SJCRH30 (cell line): ENCODE results near the gene APBB1IP. TPM values are rescaled to one million over a fixed set of nuclear protein-coding genes. Genes with fewer than 3 reads are reported as not detected.
"Not testable (repeated sequence)": the region's sequence is repeated elsewhere in the genome, so short reads cannot be mapped to it uniquely, and the experiment has no call there.

Experiments used
- DNase-seq, 2 experiments: peaks; one replicate each; pipeline ENCODE4 v3.0.0-alpha.2; 2015 to 2020
- H3K27ac ChIP-seq: fragments of 250-450 bp; sonication (Bioruptor Pico); 2 replicates; pipeline ENCODE4 v1.5.1; 2020; ENCODE audit warnings: mild to moderate bottlenecking, moderate library complexity
- H3K27me3 ChIP-seq: fragments of 250-450 bp; sonication (Bioruptor Pico); 2 replicates; pipeline ENCODE4 v1.5.1; 2020; ENCODE audit warnings: mild to moderate bottlenecking, moderate library complexity
- H3K36me3 ChIP-seq: fragments of 250-450 bp; sonication (Bioruptor Pico); 2 replicates; pipeline ENCODE4 v1.5.1; 2020; ENCODE audit warnings: mild to moderate bottlenecking, moderate library complexity
- H3K4me1 ChIP-seq: fragments of 250-450 bp; sonication (Bioruptor Pico); 2 replicates; pipeline ENCODE4 v1.5.1; 2020; ENCODE audit warnings: mild to moderate bottlenecking, moderate library complexity
- H3K4me3 ChIP-seq: fragments of 250-450 bp; sonication (Bioruptor Pico); 2 replicates; pipeline ENCODE4 v1.5.1; 2020; ENCODE audit warnings: mild to moderate bottlenecking, moderate library complexity
- H3K9me3 ChIP-seq: fragments of 250-450 bp; sonication (Bioruptor Pico); replicated peaks from 2 replicates; pipeline ENCODE4 v1.5.1; 2020; ENCODE audit warnings: mild to moderate bottlenecking, moderate library complexity
- total RNA-seq: library from RNA; depleted of rRNA; stranded (reverse); fragments of >200 nt; shearing (Covaris generic); gene quantifications from 2 replicates; pipeline ENCODE4 v1.2.3, GENCODE V29; 2014

APBB1IP gene
- total RNA-seq, 1 experiment from 2014 or later = not detected

GRCh38 chr10:26499426-26499825 is 61.3 kb downstream of the APBB1IP start:
- no peak overlapping the region for H3K27ac ChIP-seq
- 0 out of 2 replicates have a peak, but pooled peaks cover 9% of the 10 kb centered on the region for H3K27me3 ChIP-seq
- H3K9me3 ChIP-seq = no peaks in the 10 kb centered on the region; the same call in 1 of the 2 replicates
- no peak overlapping the region for H3K4me3 ChIP-seq
- DNase-seq = no peak
- no peaks in the 10 kb centered on the region for H3K4me1 ChIP-seq
- H3K36me3 ChIP-seq = no peaks in the 10 kb centered on the region

GRCh38 chr10:26502986-26503385 is 64.8 kb downstream of the APBB1IP start:
- Histone ChIP-seq H3K4me1 (no peaks in the 10 kb centered on the region), H3K9me3 (no peaks in the 10 kb centered on the region), H3K4me3 (no peak overlapping the region), H3K27me3 (peaks cover 21% of the 10 kb centered on the region; the same call in 1 of the 2 replicates), H3K36me3 (no peaks in the 10 kb centered on the region), H3K27ac (no peak overlapping the region)
- DNase-seq = no peak

GRCh38 chr10:26503911-26504310 is 65.8 kb downstream of the APBB1IP start:
- Histone ChIP-seq H3K27me3 (peaks cover 21% of the 10 kb centered on the region; the same call in 1 of the 2 replicates), H3K9me3 (no peaks in the 10 kb centered on the region), H3K27ac (no peak overlapping the region), H3K36me3 (no peaks in the 10 kb centered on the region), H3K4me1 (no peaks in the 10 kb centered on the region), H3K4me3 (no peak overlapping the region)
- DNase-seq = no peak

GRCh38 chr10:26504429-26504828 is 66.3 kb downstream of the APBB1IP start:
- not testable (repeated sequence) for H3K36me3 ChIP-seq, H3K4me1 ChIP-seq, H3K9me3 ChIP-seq, DNase-seq, H3K27ac ChIP-seq, H3K4me3 ChIP-seq
- H3K27me3 ChIP-seq = peaks cover 21% of the 10 kb centered on the region; the same call in 1 of the 2 replicates

GRCh38 chr10:26505491-26505890 is 67.3 kb downstream of the APBB1IP start:
- Histone ChIP-seq H3K4me3 (no peak overlapping the region), H3K27ac (no peak overlapping the region), H3K4me1 (no peaks in the 10 kb centered on the region), H3K36me3 (no peaks in the 10 kb centered on the region), H3K27me3 (peaks cover 21% of the 10 kb centered on the region; the same call in 1 of the 2 replicates), H3K9me3 (no peaks in the 10 kb centered on the region)
- DNase-seq = no peak

- no peak overlapping the region for H3K4me3 ChIP-seq
- H3K9me3 ChIP-seq = no peaks in the 10 kb centered on the region
- no peaks in the 10 kb centered on the region for H3K4me1 ChIP-seq
- DNase-seq = no peak
- H3K36me3 ChIP-seq = no peaks in the 10 kb centered on the region
- no peak overlapping the region for H3K27ac ChIP-seq
- H3K27me3 ChIP-seq = peaks cover 21% of the 10 kb centered on the region; the same call in 1 of the 2 replicates
Observed at GRCh38 chr10:26506736-26507135, 68.6 kb downstream of the APBB1IP start.

- no peak for DNase-seq
- Histone ChIP-seq H3K27me3 (peaks cover 17% of the 10 kb centered on the region; the same call in 1 of the 2 replicates), H3K4me3 (no peak overlapping the region), H3K9me3 (no peaks in the 10 kb centered on the region), H3K36me3 (no peaks in the 10 kb centered on the region), H3K4me1 (no peaks in the 10 kb centered on the region), H3K27ac (no peak overlapping the region)
Observed at GRCh38 chr10:26507441-26507840, 69.3 kb downstream of the APBB1IP start.

- Histone ChIP-seq H3K36me3 (no peaks in the 10 kb centered on the region), H3K4me1 (no peaks in the 10 kb centered on the region), H3K27me3 (peaks cover 13% of the 10 kb centered on the region; the same call in 1 of the 2 replicates), H3K4me3 (no peak overlapping the region), H3K9me3 (no peaks in the 10 kb centered on the region), H3K27ac (no peak overlapping the region)
- DNase-seq = no peak
Observed at GRCh38 chr10:26508016-26508415, 69.9 kb downstream of the APBB1IP start.

GRCh38 chr10:26509307-26509706 is 71.2 kb downstream of the APBB1IP start:
- no peak for DNase-seq
- H3K27me3 ChIP-seq = peaks cover 12% of the 10 kb centered on the region; the same call in 1 of the 2 replicates
- H3K4me3 ChIP-seq = no peak overlapping the region
- no peaks in the 10 kb centered on the region for H3K9me3 ChIP-seq
- no peaks in the 10 kb centered on the region for H3K4me1 ChIP-seq
- H3K36me3 ChIP-seq = no peaks in the 10 kb centered on the region
- H3K27ac ChIP-seq = no peak overlapping the region

GRCh38 chr10:26513101-26513500 is 75.0 kb downstream of the APBB1IP start:
- Histone ChIP-seq H3K9me3 (no peaks in the 10 kb centered on the region), H3K4me3 (no peak overlapping the region), H3K27me3 (peaks cover 10% of the 10 kb centered on the region), H3K4me1 (no peaks in the 10 kb centered on the region), H3K27ac (no peak overlapping the region), H3K36me3 (no peaks in the 10 kb centered on the region)
- no peak for DNase-seq

GRCh38 chr10:26516540-26517101 is 78.5 kb downstream of the APBB1IP start:
- H3K27ac ChIP-seq = no peak overlapping the region
- peaks cover 10% of the 10 kb centered on the region for H3K27me3 ChIP-seq
- H3K9me3 ChIP-seq = no peaks in the 10 kb centered on the region
- H3K4me1 ChIP-seq = no peaks in the 10 kb centered on the region
- no peak overlapping the region for H3K4me3 ChIP-seq
- no peak for DNase-seq
- no peaks in the 10 kb centered on the region for H3K36me3 ChIP-seq

GRCh38 chr10:26517141-26517867 is 79.2 kb downstream of the APBB1IP start:
- Histone ChIP-seq H3K27ac (no peak overlapping the region), H3K4me1 (no peaks in the 10 kb centered on the region)
- DNase-seq = no peak

GRCh38 chr10:26519803-26520202 is 81.7 kb downstream of the APBB1IP start:
- Histone ChIP-seq H3K36me3 (no peaks in the 10 kb centered on the region), H3K27me3 (peaks cover 10% of the 10 kb centered on the region), H3K4me1 (no peaks in the 10 kb centered on the region), H3K9me3 (no peaks in the 10 kb centered on the region), H3K27ac (no peak overlapping the region), H3K4me3 (no peak overlapping the region)
- no peak for DNase-seq

More at GRCh38 chr10:26517141-26517867, 79.2 kb downstream of the APBB1IP start:
- Histone ChIP-seq H3K4me3 (no peak overlapping the region), H3K27me3 (peaks cover 10% of the 10 kb centered on the region), H3K36me3 (no peaks in the 10 kb centered on the region), H3K9me3 (no peaks in the 10 kb centered on the region)

GRCh38 chr10:26520575-26520974 is 82.4 kb downstream of the APBB1IP start:
- Histone ChIP-seq H3K27me3 (peaks cover 7% of the 10 kb centered on the region), H3K4me3 (no peak overlapping the region), H3K4me1 (no peaks in the 10 kb centered on the region), H3K36me3 (no peaks in the 10 kb centered on the region), H3K9me3 (no peaks in the 10 kb centered on the region), H3K27ac (no peak overlapping the region)
- DNase-seq = no peak

GRCh38 chr10:26524161-26524896 is 86.2 kb downstream of the APBB1IP start:
- no peaks in the 10 kb centered on the region for H3K27me3 ChIP-seq
- no peaks in the 10 kb centered on the region for H3K36me3 ChIP-seq
- H3K9me3 ChIP-seq = no peaks in the 10 kb centered on the region
- no peak overlapping the region for H3K4me3 ChIP-seq
- no peak for DNase-seq
- H3K4me1 ChIP-seq = no peaks in the 10 kb centered on the region
- no peak overlapping the region for H3K27ac ChIP-seq
